ENCODE results near the gene NR1D1.

The NR1D1 gene

GRCh38 chr17:40108970-40109824 lies 8.8 kb upstream of the NR1D1 start:
- ChIA-PET POLR2A (interaction anchor here (0.5 to 8.2 kb wide), 4 partner anchors 10 to 370 kb away, joined by 3 to 117 read pairs (median 3); partner anchors contain the start of genes MSL1 and NR1D1), CTCF (interaction anchor here (0.6 to 7.8 kb wide), 15 partner anchors 8 to 245 kb away, joined by 3 to 182 read pairs (median 4); partner anchors contain the start of gene MSL1)
- Histone ChIP-seq H3K36me3 (ENCODE audit: control insufficient read depth in 2 of 2, insufficient read depth in 1 of 2, low read length in 2 of 2) (no peaks in the 10 kb centered on the region), H3K4me3 (ENCODE audit: low read depth, low read length) (no peak overlapping the region), H3K4me1 (ENCODE audit: control insufficient read depth, insufficient read depth, low read length) (peaks cover 22% of the 10 kb centered on the region), H3K9me3 (ENCODE audit: control insufficient read depth, insufficient read depth, low read depth, low read length) (no peaks in the 10 kb centered on the region), H3K27ac (ENCODE audit: extremely low read depth, low read depth, low read length) (no peak overlapping the region)
- TF ChIP-seq ELK4 (IDR thresholded peaks at IDR 0.05; ENCODE audit: borderline replicate concordance, low read depth, low read length) (no peak), ZNF214 (tag by site-specific recombination; IDR thresholded peaks at IDR 0.05; ENCODE audit: borderline replicate concordance) (no peak), ZXDB (tag by site-specific recombination; IDR thresholded peaks at IDR 0.05) (no peak), ZNF768 (tag by site-specific recombination; IDR thresholded peaks at IDR 0.05) (no peak), ZNF19 (tag by site-specific recombination; IDR thresholded peaks at IDR 0.05; ENCODE audit: low read depth) (no peak), ZNF184 (tag by site-specific recombination; IDR thresholded peaks at IDR 0.05) (no peak), ZBTB26 (tag by site-specific recombination; optimal IDR thresholded peaks at IDR 0.05) (no peak), OVOL3 (tag by site-specific recombination; IDR thresholded peaks at IDR 0.05) (no peak), ZFHX2 (tag by site-specific recombination; conservative IDR thresholded peaks at IDR 0.05) (no peak), ZSCAN16 (tag by site-specific recombination; IDR thresholded peaks at IDR 0.05) (no peak), PRDM1 (tag by site-specific recombination; IDR thresholded peaks at IDR 0.05) (no peak), ZNF133 (tag by site-specific recombination; IDR thresholded peaks at IDR 0.05) (no peak), ZNF146 (tag by site-specific recombination; IDR thresholded peaks at IDR 0.05) (no peak), ZNF76 (tag by site-specific recombination; IDR thresholded peaks at IDR 0.05; ENCODE audit: borderline replicate concordance, low read depth) (no peak), ZNF549 (tag by site-specific recombination; IDR thresholded peaks at IDR 0.05) (no peak)

GRCh38 chr17:40107522-40108174 lies 7.3 kb upstream of the NR1D1 start:
- Histone ChIP-seq H3K9me3 (ENCODE audit: control insufficient read depth, insufficient read depth, low read depth, low read length) (no peaks in the 10 kb centered on the region), H3K27ac (ENCODE audit: extremely low read depth, low read depth, low read length) (peak overlapping the region; percentile 3; the same call in 1 of the 2 replicates), H3K4me1 (ENCODE audit: control insufficient read depth, insufficient read depth, low read length) (peaks cover 11% of the 10 kb centered on the region), H3K4me3 (ENCODE audit: low read depth, low read length) (no peak overlapping the region), H3K36me3 (ENCODE audit: control insufficient read depth in 2 of 2, insufficient read depth in 1 of 2, low read length in 2 of 2) (no peaks in the 10 kb centered on the region)
- POLR2A ChIA-PET = interaction anchor here (1.3 kb wide), 1 partner anchor 12 kb away, joined by 3 read pairs; no protein-coding TSS in a partner anchor
- CTCF ChIA-PET = interaction anchor here (1.5 to 3.0 kb wide), 3 partner anchors 21 to 69 kb away, joined by 3 to 18 read pairs (median 4); no protein-coding TSS in a partner anchor
- TF ChIP-seq YY2 (tag by site-specific recombination; IDR thresholded peaks at IDR 0.05) (no peak), ZSCAN4 (tag by site-specific recombination; IDR thresholded peaks at IDR 0.05) (no peak), ZNF571 (tag by site-specific recombination; IDR thresholded peaks at IDR 0.05) (no peak), ZNF335 (tag by site-specific recombination; conservative IDR thresholded peaks at IDR 0.05) (no peak), ZIC2 (tag by site-specific recombination; IDR thresholded peaks at IDR 0.05) (no peak), ZNF211 (tag by site-specific recombination; IDR thresholded peaks at IDR 0.05; ENCODE audit: low read depth) (no peak), ZNF658 (tag by site-specific recombination; IDR thresholded peaks at IDR 0.05) (no peak), ZNF768 (tag by site-specific recombination; IDR thresholded peaks at IDR 0.05) (no peak), ZBTB26 (tag by site-specific recombination; optimal IDR thresholded peaks at IDR 0.05) (no peak), ZNF280C (tag by site-specific recombination; IDR thresholded peaks at IDR 0.05) (no peak), ZNF18 (tag by site-specific recombination; IDR thresholded peaks at IDR 0.05) (no peak)

Measured in HEK293 (cell line).